ENCODE results near the gene FOXB1.
A peak's percentile ranks its signal among the peaks of the same experiment; 100 is the strongest.

FOXB1 gene

DNA sequence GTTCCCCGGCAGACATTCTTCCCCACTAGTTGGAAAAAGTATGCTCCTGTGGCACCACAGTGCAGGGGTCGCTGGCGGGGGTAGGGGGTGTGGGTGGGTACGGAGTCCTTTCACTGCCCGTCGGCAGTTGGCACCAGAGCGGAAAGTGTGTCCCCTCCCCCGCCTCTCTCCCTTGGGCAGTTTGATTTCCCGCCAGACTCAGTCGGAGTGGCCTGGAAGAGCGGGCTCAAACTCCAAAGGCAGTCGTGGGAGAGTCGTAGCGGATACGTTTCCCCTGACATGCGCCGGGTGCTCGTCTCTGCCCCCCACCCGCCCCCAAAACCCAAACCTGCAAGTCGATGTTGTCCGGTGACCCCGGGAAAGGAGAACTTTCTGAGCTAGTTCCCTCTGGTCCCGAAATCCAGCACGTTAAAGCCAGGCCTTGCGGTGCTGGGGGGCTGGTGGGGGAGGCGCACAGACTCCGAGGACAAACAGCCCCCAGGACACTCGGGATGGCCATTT lies 4.4 kb upstream of the FOXB1 start:
- peak in 1 of 6 experiments; percentile 28 for DNase-seq

DNA sequence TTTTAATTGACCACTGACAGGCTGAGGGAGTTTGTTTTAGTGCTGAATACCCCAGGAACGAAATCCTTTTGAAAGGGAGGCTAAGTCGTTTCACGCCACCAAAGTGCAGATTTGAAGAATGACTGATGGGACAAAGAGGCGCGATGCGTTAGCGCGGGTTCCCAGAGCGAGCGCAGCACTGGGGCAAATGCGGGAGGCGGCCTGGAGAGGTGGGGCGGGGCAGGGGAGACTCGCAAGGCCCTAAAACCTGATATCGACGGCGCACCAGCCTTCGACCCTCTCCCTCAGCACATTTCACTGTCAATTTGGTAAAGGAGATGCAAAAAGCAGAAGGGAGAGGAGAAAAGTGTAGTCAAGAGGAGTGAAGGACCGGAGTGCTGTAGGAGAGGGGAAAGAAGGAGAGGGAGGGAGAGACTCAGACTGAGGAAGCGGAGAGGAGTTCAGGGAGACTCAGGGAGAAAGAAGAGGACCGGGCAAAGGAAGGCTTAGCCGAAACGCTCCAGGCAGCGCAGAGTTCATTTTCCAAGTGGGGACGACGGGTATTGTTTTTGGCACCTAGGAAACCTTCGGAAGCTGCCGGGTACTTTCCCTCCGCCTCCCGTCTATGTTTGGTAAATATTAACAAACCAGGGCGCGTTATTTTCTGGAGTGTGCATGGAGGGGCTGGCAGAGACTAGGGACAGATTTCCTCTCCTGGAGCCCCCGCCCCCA lies 3.8 kb upstream of the FOXB1 start:
- peak in 1 of 6 experiments; percentile 47 for DNase-seq

DNA sequence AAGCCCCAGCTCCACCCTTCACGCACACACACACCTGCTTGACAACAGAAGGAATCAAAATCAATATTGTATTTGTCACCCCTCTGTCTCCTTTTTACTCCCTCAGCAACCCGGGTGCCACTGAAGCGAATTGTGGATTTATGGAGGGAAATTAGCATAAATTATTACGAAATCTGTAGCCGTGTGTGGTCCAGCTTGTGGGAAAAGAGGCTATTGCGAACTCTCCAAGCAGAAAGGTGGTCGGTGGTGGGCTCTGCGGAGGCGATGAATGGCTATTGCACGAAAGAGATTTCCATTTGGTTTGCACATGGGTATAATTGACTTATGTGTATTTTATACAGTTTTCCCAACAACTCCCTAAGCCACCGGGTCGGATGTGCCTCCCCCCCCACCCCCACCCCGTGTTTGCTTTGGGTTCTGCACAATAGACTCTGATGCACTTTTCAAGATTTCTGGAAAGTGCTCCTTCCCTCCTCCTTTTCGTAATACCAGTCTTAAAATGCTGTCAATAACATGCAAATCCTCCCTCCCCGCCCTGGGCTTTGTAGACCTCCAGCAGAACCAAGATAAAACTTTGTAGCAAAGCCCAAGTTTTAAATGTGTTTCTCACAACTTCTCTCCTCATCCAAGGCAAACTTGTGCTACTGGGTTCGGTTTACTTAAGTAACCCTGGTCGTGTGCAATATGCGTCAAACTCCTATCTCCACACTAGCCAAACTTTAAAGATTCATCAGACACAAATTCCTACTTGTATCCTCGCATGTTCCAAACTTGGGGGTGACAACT lies 3.1 kb upstream of the FOXB1 start:
- peak in 1 of 6 experiments; percentile 30 for DNase-seq

DNA sequence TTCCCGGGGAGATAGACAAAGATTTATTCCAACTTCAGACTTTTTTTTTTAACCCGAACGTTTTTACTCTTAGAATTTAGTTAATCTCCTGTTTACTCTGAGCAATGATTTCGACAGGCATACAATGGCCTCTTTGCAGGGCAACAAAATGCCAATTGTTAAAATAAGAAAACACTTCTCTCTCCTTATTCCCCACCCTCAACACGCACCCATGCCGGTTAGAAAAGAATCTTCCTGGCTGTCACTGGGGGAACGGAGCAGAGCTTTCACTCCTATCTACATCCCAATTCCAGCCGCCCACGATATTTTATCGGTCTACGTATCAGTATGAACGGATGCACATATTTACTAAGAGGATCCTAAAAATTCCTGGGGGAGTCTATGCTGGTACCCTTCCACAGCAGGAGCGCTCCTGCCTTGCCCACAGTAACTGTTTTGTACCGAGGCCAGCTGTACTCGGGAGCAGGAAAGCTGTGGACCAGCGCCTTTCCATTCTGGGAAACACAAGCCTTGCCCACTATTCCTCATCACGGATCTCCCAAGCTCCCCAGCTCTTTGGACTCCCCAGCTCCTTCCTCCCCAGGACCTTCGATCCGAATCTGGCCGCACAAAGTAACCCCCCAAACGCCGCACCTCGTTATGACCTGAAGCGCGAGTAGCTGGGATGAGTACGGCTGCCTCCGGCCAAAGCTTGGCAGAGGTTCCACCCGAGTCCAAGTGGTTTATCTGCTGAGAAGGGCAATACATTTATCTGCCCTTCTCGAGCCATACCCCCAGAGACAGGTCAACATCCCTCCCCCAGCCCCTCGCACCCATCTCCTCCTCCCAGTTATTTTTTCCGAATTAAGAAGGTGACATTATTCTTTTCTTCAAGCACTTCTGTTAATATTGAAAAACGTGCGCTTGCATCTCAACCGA lies 2.2 kb upstream of the FOXB1 start:
- peak in 1 of 6 experiments; percentile 48 for DNase-seq

DNA sequence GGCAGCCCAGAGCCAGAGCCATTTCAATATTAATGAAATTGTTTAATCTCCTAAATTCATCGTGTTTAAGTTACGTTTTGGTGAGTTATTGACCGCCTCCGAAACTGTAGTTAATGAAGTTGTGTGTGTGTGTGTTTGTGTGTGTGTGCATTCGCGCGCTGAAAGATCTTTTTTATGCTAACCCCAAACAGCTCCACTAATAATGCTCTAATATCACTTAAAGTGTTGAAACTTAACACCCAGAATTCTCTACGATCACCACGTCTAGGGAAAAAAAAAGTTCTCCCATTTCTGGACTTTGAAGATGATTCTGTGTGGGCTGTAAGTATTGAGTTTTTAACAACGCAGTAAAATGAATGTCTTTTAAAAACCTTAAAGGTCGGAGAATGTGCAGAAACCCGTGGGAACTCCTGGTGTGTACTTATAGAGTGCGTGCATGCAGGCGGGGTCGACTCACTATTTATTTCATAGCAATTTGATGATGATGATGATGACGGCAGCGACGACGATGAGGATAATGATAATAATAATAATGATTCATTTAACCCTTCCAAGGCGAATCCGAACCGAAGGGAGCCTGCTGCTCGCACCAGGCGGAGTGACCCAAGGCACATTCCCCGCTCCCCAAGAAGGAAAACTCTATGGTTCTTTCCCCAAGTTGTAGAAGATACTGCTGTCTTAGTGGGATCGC lies 1.4 kb upstream of the FOXB1 start:
- DNase-seq = peak in 2 of 6 experiments; percentile 18 to 28

DNA sequence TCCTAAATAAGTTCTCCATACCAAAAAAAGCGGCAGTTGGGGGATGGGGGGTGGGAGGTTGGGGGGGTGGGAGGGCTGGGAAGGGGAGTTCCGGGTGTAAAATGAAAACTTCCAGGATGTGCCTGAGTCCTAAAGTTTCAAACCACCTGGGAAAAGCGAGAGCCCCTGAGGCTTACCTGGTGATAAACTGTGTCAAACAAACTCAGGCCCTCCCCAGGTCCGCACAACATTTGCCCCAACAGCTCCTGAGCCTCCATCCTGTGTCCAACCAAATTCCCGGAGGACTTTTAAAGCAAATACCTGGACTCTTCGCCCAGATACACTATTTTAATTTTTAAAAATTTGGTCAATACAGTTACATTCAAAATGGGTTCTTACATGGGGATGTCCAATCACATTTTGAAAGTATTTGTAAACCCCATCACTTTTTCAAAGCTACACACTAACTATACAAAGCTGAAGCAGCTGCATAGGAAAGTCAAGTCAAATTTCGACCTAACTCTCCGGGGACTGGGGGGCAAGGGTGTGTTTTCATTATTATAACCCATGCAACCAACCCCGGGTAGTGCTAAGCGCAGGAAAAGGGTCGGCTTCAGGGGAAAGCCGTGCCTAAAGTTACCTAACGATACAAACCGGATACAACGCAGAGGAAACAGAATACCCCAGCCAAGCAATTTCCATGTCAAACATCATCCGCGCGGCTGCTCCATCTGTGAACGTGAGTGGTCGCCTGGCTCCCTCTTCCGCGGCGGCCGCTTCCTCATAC lies 685 bp upstream of the FOXB1 start:
- peak in 3 of 6 experiments; percentile 24 to 54 (median 30) for DNase-seq

DNA sequence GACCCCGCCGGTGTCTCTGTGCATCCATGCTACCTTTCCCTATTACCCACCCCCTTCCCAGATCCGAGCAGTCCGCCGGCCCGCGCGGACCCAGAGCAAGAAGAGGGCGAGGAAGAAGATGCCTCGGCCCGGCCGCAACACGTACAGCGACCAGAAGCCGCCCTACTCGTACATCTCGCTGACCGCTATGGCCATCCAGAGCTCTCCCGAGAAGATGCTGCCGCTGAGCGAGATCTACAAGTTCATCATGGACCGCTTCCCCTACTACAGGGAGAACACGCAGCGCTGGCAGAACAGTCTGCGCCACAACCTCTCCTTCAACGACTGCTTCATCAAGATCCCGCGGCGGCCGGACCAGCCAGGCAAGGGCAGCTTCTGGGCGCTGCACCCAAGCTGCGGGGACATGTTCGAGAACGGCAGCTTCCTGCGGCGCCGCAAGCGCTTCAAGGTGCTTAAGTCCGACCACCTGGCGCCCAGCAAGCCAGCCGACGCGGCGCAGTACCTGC lies 788 bp downstream of the FOXB1 start:
- DNase-seq = peak in 3 of 6 experiments; percentile 11 to 60 (median 20)

DNA sequence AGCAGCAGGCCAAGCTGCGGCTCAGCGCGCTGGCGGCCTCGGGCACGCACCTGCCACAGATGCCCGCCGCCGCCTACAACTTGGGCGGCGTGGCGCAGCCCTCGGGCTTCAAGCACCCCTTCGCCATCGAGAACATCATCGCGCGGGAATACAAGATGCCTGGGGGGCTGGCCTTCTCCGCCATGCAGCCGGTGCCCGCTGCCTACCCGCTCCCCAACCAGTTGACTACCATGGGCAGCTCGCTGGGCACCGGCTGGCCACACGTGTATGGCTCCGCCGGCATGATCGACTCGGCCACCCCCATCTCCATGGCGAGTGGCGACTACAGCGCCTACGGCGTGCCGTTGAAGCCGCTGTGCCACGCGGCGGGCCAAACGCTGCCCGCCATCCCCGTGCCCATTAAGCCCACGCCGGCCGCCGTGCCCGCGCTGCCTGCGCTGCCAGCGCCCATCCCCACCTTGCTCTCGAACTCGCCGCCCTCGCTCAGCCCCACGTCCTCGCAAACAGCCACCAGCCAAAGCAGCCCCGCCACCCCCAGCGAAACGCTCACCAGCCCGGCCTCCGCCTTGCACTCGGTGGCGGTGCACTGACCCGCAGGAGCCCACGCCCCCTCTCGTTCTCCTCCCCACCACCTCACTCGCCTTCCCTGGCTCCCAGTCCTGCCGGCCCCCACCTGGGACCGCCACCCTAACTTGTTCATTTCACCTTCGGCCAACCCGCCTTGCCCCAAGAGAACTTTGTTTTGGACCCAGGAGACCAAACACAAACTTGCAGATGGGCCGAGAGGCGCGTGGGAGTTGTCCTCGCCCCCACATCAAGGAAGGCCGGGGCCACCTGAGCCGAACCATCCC lies 1.5 kb downstream of the FOXB1 start:
- DNase-seq = peak in 1 of 6 experiments; percentile 39

DNA sequence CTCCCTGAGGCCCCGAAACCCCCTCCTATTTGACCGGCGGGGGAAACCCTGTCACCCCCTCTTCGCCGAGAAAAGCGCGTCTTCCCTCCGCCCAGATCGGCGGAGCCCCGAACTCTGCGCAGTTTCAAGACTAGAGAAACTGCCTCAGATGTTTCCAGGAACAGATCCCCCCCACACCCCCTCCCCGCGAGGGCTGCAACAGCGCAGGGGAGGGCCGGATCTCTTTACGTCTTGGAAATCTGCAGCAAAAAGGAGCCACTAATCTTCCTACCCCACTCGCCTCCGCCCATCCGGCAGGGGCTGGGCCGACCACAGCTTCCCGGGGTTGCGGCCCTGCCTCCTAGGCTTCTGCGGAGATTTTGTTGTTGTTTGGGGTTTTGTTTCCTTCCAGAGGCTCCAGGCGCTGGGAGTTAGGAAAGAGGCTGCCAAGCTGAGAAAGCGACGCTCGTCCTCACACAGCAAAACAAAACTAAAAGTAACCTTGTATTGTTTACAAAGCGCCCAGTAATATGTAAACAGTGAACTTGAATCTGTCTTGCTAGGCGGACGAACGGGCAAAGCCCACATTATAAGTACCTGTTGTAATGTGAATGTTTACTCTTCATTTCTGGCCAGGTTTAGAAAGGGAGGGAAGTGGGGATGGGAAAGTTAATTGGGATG lies 2.2 kb downstream of the FOXB1 start:
- DNase-seq = peak; percentile 32 to 73 (median 62)

DNA sequence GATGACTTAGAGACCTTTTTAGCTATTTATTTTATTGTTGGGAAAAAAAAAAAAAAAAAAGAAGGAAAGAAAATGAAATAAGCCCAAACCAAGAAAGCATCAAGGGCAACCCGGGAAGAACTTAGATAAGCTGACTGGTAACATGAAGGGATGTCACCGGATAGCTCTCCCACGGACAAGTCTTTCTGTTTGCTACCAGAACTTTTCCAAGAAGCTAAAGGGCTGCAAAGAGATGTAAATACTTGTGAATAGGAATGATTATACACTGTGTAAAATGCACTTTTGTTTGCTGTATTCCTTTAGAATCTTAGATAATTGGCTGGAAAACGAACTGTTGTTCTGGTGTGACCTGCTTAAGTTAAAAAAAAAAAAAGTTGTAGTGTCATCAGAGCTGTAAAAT lies 2.8 kb downstream of the FOXB1 start:
- DNase-seq = no peak

DNA sequence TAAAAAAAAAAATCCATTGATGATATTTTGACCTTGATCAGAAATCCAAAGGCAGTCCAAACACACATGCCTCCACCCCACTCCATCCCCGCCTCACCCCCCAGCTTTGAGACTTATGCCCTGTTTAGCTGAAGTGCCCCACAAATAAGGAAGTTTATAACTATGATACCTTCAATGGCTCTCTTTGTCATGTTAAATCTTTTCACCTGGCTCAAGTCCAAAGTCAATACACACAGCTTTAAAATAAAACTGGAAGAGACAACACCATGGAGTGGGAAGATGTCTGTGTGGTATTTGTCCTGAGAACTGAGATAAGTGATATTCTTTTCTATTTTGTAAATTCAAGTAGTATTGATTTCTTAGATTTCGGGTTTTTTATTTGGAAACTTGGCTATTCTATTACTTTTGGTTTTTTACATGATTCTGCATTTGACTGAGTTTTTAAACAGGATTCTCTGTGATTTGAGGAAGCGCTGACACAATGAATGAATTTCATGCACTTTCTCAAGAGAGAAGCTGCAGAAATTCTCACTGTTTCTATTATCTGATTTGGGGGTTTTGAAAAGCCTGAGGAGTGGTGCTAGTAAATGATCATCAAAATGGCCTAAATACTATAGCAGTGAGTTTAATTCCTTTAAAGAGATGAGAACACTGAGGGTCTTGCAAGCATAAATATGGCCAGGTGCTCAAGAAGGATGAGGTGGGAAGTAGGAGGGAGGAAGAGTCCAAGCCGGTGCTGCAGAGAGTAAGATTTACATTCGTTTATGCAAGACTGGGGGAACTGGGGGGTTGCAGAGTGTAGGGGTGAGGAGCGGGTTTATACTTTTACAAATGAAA lies 5.2 kb downstream of the FOXB1 start:
- peak in 1 of 6 experiments; percentile 25 for DNase-seq

DNA sequence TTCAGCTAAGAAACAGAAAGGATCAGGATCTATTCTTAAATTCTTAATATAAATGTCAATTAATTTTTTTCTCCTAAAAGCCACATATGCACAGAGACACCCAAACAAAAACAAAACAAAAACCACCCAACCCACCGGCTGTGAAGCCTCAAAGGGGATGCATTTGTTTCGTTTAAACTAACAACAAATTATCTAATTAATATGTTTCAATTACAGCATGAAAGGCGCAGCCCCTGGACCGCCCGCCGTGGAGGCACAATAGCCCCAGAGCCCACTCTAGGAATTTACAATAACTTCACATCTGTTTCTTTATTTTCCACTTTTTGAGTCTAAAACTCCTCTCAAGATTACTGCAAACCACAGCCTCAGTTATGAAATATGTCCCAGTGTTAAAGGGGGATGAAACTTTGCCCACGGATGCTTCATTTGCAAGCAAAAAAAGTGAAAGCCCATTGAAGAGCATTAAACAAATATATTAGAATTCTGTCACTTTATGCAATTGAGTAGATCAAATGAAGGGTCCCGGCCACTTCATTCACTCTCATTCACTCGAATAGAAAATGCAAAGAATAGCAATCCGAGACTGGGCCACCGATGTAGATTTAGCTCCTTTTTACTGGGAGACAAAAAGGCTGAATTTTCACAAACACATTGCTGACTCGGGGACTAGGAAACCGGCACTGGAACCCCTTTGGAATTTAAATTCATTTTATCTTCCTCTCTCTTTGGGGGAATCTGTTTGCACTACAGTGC lies 6.0 kb downstream of the FOXB1 start:
- no peak for DNase-seq

DNA sequence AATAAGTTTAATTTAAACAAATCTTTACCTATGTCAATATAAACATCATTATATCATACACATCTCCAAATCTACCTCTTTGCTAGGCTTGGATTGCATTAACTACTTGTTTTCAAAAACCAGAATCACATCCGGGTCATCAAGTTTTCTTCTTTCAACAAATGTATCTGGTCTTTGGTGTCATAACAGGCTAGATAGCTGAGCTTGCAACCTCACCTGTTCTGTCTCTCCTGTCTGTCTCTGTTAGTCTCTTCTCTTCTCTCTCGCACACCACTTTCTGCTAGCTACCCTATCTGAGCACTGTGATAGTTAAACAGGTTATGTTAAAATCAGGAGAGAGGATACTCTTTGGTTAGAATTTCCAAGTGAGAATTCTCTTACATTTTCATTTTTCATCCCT lies 6.7 kb downstream of the FOXB1 start:
- DNase-seq = no peak

DNA sequence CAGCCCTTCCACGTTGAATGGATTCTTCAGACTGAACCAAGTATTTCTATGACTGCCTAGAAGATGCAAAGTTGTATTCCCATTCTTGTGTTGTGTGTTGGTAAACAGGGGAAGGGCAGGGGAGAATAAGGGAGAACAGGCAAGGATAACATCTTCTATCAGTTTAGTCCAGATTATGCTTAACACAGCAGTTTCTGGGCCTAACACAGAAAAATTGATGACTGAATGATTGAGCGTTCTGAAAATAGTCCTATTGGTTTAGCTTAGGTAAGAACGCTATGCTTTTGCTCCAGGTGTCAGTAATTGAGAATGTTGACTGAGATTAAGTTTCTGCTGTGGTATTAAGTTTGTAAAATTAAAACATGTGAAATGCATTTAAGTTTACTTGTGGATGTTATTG lies 8.6 kb downstream of the FOXB1 start:
- DNase-seq = no peak

DNA sequence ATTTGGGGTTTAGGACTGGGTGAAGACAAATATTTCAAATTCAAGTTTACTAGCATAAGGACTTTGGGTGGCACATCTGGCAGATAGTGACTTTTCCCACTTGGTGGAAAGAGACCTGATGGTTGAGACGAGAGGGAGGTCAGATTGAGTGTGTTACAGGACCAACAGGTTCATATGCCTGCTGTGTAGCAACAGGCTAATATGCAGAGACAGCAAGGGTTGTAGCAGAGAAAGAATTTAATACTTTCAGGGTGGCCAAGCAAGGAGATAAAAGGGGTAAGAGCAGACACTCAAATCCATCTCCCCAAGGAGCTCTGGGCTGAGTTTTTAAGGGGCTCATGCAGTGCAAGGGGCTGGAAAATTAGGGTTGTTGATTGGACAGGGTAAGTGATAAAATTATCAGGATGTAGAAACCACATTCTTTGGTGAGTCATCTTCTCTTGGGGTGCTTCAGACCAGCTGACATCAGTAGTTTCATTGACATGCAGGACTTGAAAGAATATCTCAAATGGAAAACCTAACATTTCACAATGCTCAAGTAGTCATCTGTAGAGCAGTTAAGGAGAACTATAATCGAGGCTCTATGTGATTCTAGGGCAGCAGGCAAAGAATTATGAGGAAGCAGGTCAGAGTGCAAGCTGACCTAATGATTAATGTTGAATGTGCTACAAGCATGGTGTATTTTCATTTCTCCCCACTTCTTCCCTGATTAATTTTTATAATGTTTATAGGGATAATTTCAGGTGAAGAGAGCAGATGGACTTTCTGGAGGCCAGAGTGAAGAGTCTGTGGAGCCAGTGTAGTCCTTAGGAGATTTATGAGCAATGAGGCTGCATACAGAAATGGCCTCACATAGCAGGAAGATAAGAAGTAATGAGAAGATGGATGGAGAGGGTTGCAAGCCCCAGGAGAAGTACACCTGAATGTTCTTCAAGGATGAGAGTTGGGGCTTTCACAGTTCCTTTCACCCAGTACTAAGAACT lies 13.7 kb downstream of the FOXB1 start:
- no peak for DNase-seq

DNA sequence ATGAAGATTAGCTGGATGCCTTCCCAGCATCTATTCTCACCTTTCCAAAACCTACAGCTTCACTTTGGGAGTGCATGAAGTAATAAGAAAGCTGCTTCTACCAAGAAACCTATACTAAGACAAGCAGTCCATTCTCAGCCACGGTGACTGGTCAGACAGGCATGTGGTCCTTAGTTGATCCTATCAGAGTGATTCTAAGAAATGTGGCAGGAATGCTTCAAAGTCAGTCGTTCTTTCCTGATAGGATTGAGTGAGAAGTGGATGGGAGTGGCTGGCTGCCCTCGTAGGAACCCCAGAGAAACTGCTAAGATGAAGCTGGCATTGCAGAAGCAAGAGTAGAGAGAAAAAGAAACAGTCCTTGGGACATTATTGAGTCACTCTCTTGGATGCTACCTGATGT lies 16.6 kb downstream of the FOXB1 start:
- DNase-seq = no peak
